ENCODE data around the gene TEX29.

TEX29 gene

GRCh38 chr13:111319998-111320911 lies at the start of gene TEX29:
TEX29 (plus strand) TSS chr13:111320642; CDS start chr13:111320891, 249 bp downstream.
- DNase-seq = no peak

- DNase-seq = no peak
Observed at GRCh38 chr13:111270765-111271698, 49.4 kb upstream of the TEX29 start.

DNA sequence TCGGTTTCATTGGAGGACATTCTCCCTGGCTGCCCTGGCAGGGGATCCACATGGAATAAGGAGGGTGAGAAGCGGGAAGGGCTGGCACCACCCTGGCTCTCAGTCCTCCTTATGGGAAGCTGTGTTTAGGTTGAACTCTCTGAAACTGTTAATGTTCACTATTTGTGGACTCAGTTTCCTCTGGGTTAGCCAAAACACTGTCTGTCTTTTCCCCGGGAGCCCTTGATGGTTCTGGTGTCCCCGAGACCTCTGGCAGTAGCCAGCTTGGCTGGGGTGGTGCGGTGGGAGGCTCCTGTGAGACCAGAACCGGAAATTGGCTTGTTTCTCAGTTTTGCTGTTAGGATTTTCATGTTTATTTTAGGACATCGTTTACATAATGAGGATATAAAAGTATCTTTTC lies 48.3 kb upstream of the TEX29 start:
- no peak for DNase-seq

- DNase-seq = no peak
Observed at GRCh38 chr13:111275382-111275781, 45.1 kb upstream of the TEX29 start.

- DNase-seq = no peak
Observed at GRCh38 chr13:111275995-111276618, 44.3 kb upstream of the TEX29 start.

DNA sequence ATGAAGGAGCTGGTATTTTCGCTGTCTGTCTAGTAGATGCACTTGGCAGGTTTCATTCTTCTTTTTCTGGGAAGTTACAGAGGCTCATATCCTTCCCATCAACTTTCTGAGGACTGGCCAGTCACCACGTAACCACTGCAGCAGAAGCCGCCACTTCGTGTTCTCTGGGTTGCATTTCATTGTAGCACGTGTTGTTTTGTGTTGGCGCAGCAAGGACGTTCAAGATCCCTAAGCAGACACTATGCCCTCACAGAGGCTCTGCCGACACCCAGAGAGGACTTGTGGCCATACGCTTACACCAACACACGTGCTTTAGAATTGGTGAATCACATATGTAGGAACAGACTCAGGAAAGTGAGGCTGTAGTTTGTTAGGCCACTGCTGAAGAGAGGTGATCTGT lies 42.2 kb upstream of the TEX29 start:
- no peak for DNase-seq

- DNase-seq = no peak
Observed at GRCh38 chr13:111278743-111279652, 41.4 kb upstream of the TEX29 start.

DNA sequence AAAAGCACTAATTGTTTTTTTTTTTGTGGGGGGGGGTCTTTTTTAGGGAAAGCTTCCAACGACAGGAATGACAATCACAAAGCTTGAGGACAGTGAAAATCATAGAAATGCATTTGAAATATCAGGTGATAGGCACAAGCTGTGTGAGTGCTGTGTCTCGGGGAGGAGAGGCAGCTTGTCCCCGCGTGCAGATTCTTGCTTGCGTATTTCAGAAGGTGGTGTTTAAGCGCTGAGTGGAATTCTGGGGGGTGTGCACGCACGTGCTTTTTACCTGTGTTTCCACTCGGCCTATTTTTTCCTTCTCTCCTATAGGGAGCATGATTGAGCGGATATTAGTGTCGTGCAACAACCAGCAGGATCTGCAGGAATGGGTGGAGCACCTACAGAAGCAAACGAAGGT lies 40.2 kb upstream of the TEX29 start:
- DNase-seq = no peak

- DNase-seq = no peak
Observed at GRCh38 chr13:111280681-111281585, 39.5 kb upstream of the TEX29 start.

GRCh38 chr13:111281751-111282311 lies 38.6 kb upstream of the TEX29 start:
- DNase-seq = no peak

DNA sequence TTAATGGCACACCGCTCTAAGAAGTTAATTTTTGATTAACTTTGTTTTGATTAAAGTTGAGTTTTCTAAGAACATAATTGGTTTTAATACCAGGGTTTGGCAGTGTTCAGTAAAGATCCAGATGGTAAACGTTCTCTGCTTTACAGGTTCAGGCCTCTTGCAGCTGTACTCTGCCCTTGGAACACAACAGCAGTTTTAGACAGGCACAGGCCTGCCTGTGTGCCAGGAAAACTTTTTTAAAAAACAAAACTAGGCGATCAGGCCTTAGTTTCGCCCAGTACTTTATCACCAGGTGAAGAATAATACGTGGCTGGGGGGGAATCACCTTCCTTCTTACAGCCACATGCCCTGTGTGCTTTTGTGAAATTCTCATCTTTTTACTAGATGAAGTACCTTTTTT lies 38.0 kb upstream of the TEX29 start:
- no peak for DNase-seq

GRCh38 chr13:111282997-111283396 lies 37.4 kb upstream of the TEX29 start:
- no peak for DNase-seq

DNA sequence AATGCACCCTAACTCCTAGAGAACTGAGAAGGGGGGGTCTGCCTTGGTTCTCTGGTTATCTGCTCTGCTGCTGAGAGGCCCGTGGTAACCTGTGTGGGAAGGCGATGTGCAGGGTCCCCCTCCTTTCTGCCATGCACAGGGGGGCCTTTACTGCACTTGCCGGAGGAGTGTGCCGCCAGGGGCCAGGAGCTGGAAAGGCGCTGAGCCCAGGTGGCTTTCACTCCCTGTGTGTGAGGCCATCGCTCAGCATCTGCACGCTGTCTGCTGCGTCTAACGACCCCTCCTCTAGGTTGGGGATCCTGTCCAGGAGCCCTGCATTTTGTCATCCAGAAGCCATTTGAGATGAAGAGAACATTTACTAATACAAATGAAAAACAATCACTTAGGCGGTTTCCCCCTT lies 37.0 kb upstream of the TEX29 start:
- DNase-seq = no peak

DNA sequence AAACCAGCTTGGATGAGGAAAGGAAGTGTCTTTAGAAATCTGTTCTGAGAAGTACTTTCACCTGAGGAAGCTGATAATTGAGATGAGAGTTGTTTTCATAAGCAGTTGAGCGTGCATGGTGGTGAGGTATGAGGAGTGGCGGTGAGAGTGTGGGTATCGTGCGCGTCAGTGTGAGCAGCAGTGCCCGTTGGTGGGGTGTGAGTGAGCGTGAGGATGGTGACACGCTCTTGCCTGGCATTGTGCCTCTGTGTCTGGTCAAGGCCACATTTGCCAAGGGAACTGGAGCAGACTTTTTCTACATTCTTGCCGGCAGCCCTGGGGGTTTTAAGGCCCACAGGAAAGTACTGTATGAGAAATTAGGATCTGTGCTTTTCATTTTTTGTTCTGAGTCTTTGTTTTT lies 36.5 kb upstream of the TEX29 start:
- DNase-seq = no peak

DNA sequence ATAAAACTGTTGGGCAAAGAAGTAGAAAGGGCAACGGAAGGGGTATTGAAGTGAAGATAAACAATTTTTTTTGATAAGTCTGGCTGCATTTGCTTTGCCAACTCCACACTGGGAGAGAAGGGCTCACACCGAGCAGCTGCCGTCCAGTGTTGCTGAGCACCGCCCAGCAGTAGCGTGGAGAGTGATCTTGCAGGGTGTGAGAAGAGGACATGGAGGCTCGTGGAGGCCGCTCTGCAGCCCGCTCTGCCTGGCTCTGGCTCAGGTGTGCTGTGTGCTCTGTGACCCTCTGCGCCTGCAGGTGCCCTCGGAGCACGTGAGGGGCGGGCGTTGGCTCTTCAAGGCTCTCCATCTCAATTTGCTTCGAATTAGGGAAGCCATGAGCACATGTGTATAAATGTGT lies 35.9 kb upstream of the TEX29 start:
- no peak for DNase-seq

GRCh38 chr13:111286162-111286561 lies 34.3 kb upstream of the TEX29 start:
- no peak for DNase-seq

GRCh38 chr13:111286749-111287148 lies 33.7 kb upstream of the TEX29 start:
- no peak for DNase-seq

GRCh38 chr13:111287201-111287600 lies 33.2 kb upstream of the TEX29 start:
- no peak for DNase-seq

DNA sequence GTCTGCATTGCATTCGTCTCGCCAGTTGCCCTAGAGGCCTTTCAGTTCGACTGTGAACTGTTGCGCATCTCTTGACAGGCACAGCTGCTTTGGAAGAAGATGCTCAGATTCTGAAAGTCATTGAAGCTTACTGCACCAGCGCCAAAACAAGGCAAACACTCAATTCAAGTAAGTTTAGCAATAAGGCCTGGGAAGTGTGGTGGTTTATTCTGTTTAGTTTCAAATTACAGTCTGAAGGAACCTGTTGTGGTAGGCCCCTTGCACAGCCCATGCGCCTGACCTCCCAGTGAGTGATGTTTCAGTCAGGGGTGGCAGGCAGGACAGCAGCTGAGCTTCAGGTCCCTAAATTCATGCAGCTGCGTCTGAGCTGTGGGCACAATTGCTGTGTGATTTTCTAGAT lies 32.2 kb upstream of the TEX29 start:
- no peak for DNase-seq

DNA sequence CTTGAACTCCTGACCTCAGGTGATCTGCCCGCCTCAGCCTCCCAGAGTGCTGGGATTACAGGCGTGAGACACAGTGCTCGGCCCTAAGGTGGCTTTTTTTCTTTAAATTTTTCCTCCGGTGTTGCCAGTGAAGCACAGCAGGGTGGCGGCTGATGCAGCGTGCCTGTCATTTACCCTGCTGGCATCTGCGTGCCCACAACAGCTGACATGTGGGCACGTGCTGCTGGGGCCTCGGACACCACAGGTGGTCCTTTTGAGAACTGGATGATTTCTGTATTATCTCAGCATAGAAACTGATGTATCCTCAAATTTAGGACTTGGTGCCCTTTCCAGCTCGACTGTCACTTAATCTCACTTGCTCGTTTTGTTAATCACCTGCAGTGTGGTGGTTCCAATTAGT lies 31.2 kb upstream of the TEX29 start:
- DNase-seq = no peak

DNA sequence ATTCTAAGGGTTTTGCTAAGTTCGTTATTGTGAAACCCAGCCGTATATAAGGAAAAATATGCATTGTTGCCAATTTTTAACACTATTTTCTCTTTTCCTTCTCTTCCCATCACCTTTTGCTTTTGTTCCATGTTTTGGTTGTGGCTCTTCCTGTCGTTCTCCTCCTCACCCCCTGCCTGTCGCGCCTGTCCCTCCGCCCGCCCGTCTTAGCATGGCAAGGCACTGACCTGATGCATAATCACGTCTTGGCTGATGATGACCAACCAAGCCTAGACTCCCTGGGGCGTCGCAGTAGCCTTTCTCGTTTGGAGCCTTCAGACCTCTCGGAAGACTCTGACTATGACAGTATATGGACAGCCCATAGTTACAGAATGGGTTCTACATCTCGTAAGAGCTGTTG lies 28.5 kb upstream of the TEX29 start:
- DNase-seq = peak; percentile 15

Data from activated CD8-positive, alpha-beta memory T cell treated with anti-CD3 and anti-CD28 coated beads for 24 hours (primary cell).